Measurements from ENCODE around the gene PALM2AKAP2.

- no peak for TF ChIP-seq EZH2 (IDR thresholded peaks at IDR 0.05; ENCODE audit: borderline replicate concordance, low read depth, low read length, severe bottlenecking)
- TF ChIP-seq CTCF (IDR thresholded peaks at IDR 0.05; ENCODE audit: extremely low read depth in 1 of 2, insufficient read depth in 1 of 2, low read depth in 1 of 2, low read length in 2 of 2), result no peak
- no peak for TF ChIP-seq GATA2 (IDR thresholded peaks at IDR 0.05; ENCODE audit: insufficient read depth, insufficient read length, low read depth, low read length)
- TF ChIP-seq POLR2AphosphoS5 (IDR thresholded peaks at IDR 0.05; ENCODE audit: insufficient read depth, low read depth, low read length), result no peak
Measured at GRCh38 chr9:109799792-109800191, 19.8 kb downstream of the PALM2AKAP2 start.
